Left lung (tissue), 10 donors: ENCODE data around the gene AKR1C1. TPM values are rescaled to one million over a fixed set of nuclear protein-coding genes. Genes with fewer than 3 reads are reported as not detected.
"Not testable (repeated sequence)": the region's sequence is repeated elsewhere in the genome, so short reads cannot be mapped to it uniquely, and the experiment has no call there.

Experiments used
- ATAC-seq: fragments of 200-7000 bp; cut with Tn5 transposase; one replicate; pipeline ENCODE4 v1.9.1; 2020; ENCODE audit warnings: moderate library complexity
- DNase-seq, 4 donors: peaks; one replicate each; pipeline ENCODE4 v3.0.0-alpha.2; 2013 to 2020
- H3K27ac ChIP-seq, 2 donors: fragments of 200-600 bp; sonication (generic) in 1 of 2; one replicate each; pipeline versions ENCODE4 v1.5.0 to v1.8.0; 2020 to 2021
- H3K27me3 ChIP-seq, 2 donors: fragments of 200-600 bp; sonication (generic) in 1 of 2; one replicate each; pipeline versions ENCODE4 v1.5.0 to v1.8.0; 2020 to 2021
- H3K36me3 ChIP-seq, 2 donors: fragments of 200-600 bp; sonication (generic) in 1 of 2; one replicate each; pipeline versions ENCODE4 v1.5.0 to v1.8.0; 2020 to 2021
- H3K4me1 ChIP-seq, 2 donors: fragments of 200-600 bp; one replicate each; pipeline ENCODE4 v1.8.0; 2021
- H3K4me3 ChIP-seq, 2 donors: fragments of 200-600 bp; sonication (generic) in 1 of 2; one replicate each; pipeline versions ENCODE4 v1.5.0 to v1.8.0; 2020 to 2021; ENCODE audit warnings: mild to moderate bottlenecking in 1 of 2
- H3K9me3 ChIP-seq, 2 donors: fragments of 200-600 bp; sonication (generic) in 1 of 2; one replicate each; pipeline versions ENCODE4 v1.5.0 to v1.8.0; 2020 to 2021
- CTCF ChIP-seq, 2 donors: fragments of 200-600 bp; sonication (generic) in 1 of 2; IDR thresholded peaks; one replicate each; pipeline versions ENCODE4 v1.5.0 to v1.8.0; 2021; ENCODE audit warnings: antibody characterized with exemption in 2 of 2
- intact Hi-C, 2 donors: fragments of 100-400 bp; cut with DNase I; formaldehyde crosslinking; loops; one replicate each; pipeline versions ENCODE4 v1.11.2 to v1.14.2; 2022
- polyA plus RNA-seq, 6 donors: library from polyadenylated mRNA; unstranded; fragments of 120-200 nt; gene quantifications; one replicate each; pipeline ENCODE4 v1.2.1, GENCODE V29; 2013; ENCODE audit not compliant: insufficient read length in 6 of 6
- total RNA-seq, 2 donors: library from RNA; stranded (reverse); fragmentation: NEBNext Ultra II Directional; extraction: Animal tissue kit (Norgen Biotek cat#: 25700); gene quantifications; one replicate each; pipeline ENCODE4 v1.2.1, GENCODE V29; 2021
- donor health status: DM: no; HTN: yes; CAD: no.
- donor health status: DM: no; HTN: no; CAD: no.

AKR1C1 gene
- total and polyA plus RNA-seq, 8 donors, result 8.1 to 92.2 (median 10.1) TPM

- no peaks in the 10 kb centered on the region for H3K4me1 ChIP-seq
- DNase-seq, result no peak
- no peaks in the 10 kb centered on the region for H3K36me3 ChIP-seq
- no peak for ATAC-seq
- no peak overlapping the region for H3K4me3 ChIP-seq
- intact Hi-C loops, result no loop called here
- no peaks in the 10 kb centered on the region for H3K9me3 ChIP-seq
- no peak overlapping the region for H3K27ac ChIP-seq
- no peak for TF ChIP-seq CTCF (IDR thresholded peaks at IDR 0.05)
- no peaks in the 10 kb centered on the region for H3K27me3 ChIP-seq
Measured at GRCh38 chr10:4984971-4985594, 21.9 kb downstream of the AKR1C1 start.

GRCh38 chr10:4988000-4988641, 24.9 kb downstream of the AKR1C1 start:
- DNase-seq, H3K9me3 ChIP-seq, H3K27ac ChIP-seq, H3K27me3 ChIP-seq, H3K4me1 ChIP-seq, ATAC-seq, H3K4me3 ChIP-seq, H3K36me3 ChIP-seq, intact Hi-C loops: not testable (repeated sequence)

- ATAC-seq, result no peak
- TF ChIP-seq CTCF (IDR thresholded peaks at IDR 0.05), result no peak
- Histone ChIP-seq H3K9me3 (no peaks in the 10 kb centered on the region), H3K27ac (no peak overlapping the region), H3K4me1 (no peaks in the 10 kb centered on the region), H3K36me3 (no peaks in the 10 kb centered on the region), H3K4me3 (no peak overlapping the region), H3K27me3 (no peaks in the 10 kb centered on the region)
- intact Hi-C loops, result no loop called here
- no peak for DNase-seq
Measured at GRCh38 chr10:4990217-4990616, 27.0 kb downstream of the AKR1C1 start.

- H3K4me3 ChIP-seq, H3K9me3 ChIP-seq, H3K36me3 ChIP-seq, H3K27me3 ChIP-seq, DNase-seq, intact Hi-C loops, H3K27ac ChIP-seq, H3K4me1 ChIP-seq, ATAC-seq: not testable (repeated sequence)
Measured at GRCh38 chr10:4991463-4991862, 28.2 kb downstream of the AKR1C1 start.

GRCh38 chr10:4992564-4992963, 29.3 kb downstream of the AKR1C1 start:
- H3K9me3 ChIP-seq, H3K4me1 ChIP-seq, H3K4me3 ChIP-seq, H3K27ac ChIP-seq, H3K27me3 ChIP-seq, intact Hi-C loops, DNase-seq, ATAC-seq, H3K36me3 ChIP-seq: not testable (repeated sequence)

- H3K4me3 ChIP-seq, intact Hi-C loops, H3K9me3 ChIP-seq, H3K4me1 ChIP-seq, DNase-seq, H3K27ac ChIP-seq, H3K27me3 ChIP-seq, ATAC-seq, H3K36me3 ChIP-seq: not testable (repeated sequence)
Measured at GRCh38 chr10:4994260-4994659, 31.0 kb downstream of the AKR1C1 start.

- H3K9me3 ChIP-seq, result no peaks in the 10 kb centered on the region
- no peak overlapping the region for H3K27ac ChIP-seq
- DNase-seq, result no peak
- no peaks in the 10 kb centered on the region for H3K4me1 ChIP-seq
- H3K27me3 ChIP-seq, result no peaks in the 10 kb centered on the region
- H3K36me3 ChIP-seq, result no peaks in the 10 kb centered on the region
- TF ChIP-seq CTCF (IDR thresholded peaks at IDR 0.05), result no peak
- intact Hi-C loops, result no loop called here
- no peak overlapping the region for H3K4me3 ChIP-seq
- no peak for ATAC-seq
Measured at GRCh38 chr10:4998671-4999070, 35.5 kb downstream of the AKR1C1 start.
